CD4-positive, alpha-beta T cell (primary cell): ENCODE results near the gene NT5C1B. TPM values are rescaled to one million over a fixed set of nuclear protein-coding genes. Genes with fewer than 3 reads are reported as not detected.

Source experiments
- ATAC-seq: fragments of 200-7000 bp; cut with Tn5 transposase; one replicate; pipeline ENCODE4 v1.10.0; 2022; ENCODE audit warnings: mild to moderate bottlenecking; ENCODE audit not compliant: poor library complexity
- CTCF ChIA-PET: fragments of 350-600 bp; sonication (Branson Sonifier 250); formaldehyde crosslinking; loops from one replicate; lab custom pipeline; 2021; ENCODE audit warnings: antibody characterized with exemption, inconsistent platforms; lab: Charles Lee
- POLR2A ChIA-PET: fragments of 350-600 bp; sonication (Branson Sonifier 250); formaldehyde crosslinking; loops from one replicate; lab custom pipeline; 2021; ENCODE audit warnings: antibody characterized with exemption, inconsistent platforms; lab: Charles Lee
- DNase-seq, 14 experiments: peaks; one replicate each; pipeline ENCODE4 v3.0.0-alpha.2; 2013 to 2020; ENCODE audit warnings: mixed read lengths in 2 of 14
- H3K27ac ChIP-seq, 2 donors: one replicate each; pipeline versions ENCODE4 v1.5.1 to v1.7.0; 2013; ENCODE audit warnings: low read length in 2 of 2, low read depth in 1 of 2, mild to moderate bottlenecking in 1 of 2
- H3K27me3 ChIP-seq, 2 experiments: 1 replicate in 1 of 2; 2 replicates in 1 of 2; pipeline versions ENCODE4 v1.6.1 to v1.7.0; 2013; ENCODE audit warnings: low read length in 2 of 2, control low read depth in 1 of 2, mild to moderate bottlenecking in 1 of 2, moderate library complexity in 1 of 2; ENCODE audit not compliant: insufficient read depth in 2 of 2, control insufficient read depth in 1 of 2
- H3K36me3 ChIP-seq: one replicate; pipeline ENCODE4 v1.6.1; 2013; ENCODE audit warnings: low read length, control low read depth; ENCODE audit not compliant: insufficient read depth
- H3K4me1 ChIP-seq: one replicate; pipeline ENCODE4 v1.6.1; 2013; ENCODE audit warnings: low read length, control low read depth; ENCODE audit not compliant: insufficient read depth
- H3K4me3 ChIP-seq: one replicate; pipeline ENCODE4 v1.5.1; 2013; ENCODE audit warnings: mild to moderate bottlenecking, low read length, moderate library complexity
- H3K9me3 ChIP-seq, 2 experiments: 1 replicate in 1 of 2; 2 replicates in 1 of 2; pipeline versions ENCODE4 v1.6.1 to v1.7.0; 2013; ENCODE audit warnings: low read length in 2 of 2, mild to moderate bottlenecking in 2 of 2, control low read depth in 1 of 2, moderate library complexity in 1 of 2; ENCODE audit not compliant: control insufficient read depth in 1 of 2, insufficient read depth in 1 of 2
- H3K27ac Mint-ChIP-seq: one replicate; pipeline ENCODE4 v1.8.0; 2020; ENCODE audit warnings: mixed read lengths
- H3K27me3 Mint-ChIP-seq: one replicate; pipeline ENCODE4 v1.8.0; 2021; ENCODE audit warnings: mixed read lengths
- H3K36me3 Mint-ChIP-seq: one replicate; pipeline ENCODE4 v1.8.0; 2021; ENCODE audit warnings: low read depth, mixed read lengths
- H3K4me1 Mint-ChIP-seq: one replicate; pipeline ENCODE4 v1.8.0; 2021; ENCODE audit warnings: low read depth, mixed read lengths
- H3K4me3 Mint-ChIP-seq: one replicate; pipeline ENCODE4 v1.8.0; 2020; ENCODE audit warnings: mild to moderate bottlenecking, mixed read lengths
- H3K9me3 Mint-ChIP-seq: one replicate; pipeline ENCODE4 v1.8.0; 2020; ENCODE audit warnings: mixed read lengths
- intact Hi-C, 2 experiments: fragments of 100-400 bp; cut with DNase I in 1 of 2; cut with micrococcal nuclease in 1 of 2; formaldehyde crosslinking; loops; one replicate each; pipeline versions ENCODE4 v1.15.1 to v1.9.0; 2023 to 2025; cut with DNase I, micrococcal nuclease
- total RNA-seq, 174 experiments: library from RNA in 2 of 174; stranded (reverse) in 2 of 174; gene quantifications; one replicate each; pipeline ENCODE4 v1.2.3 and lab custom pipeline; 2021 to 2026
- TF ChIP-seq, protein P1 (sequence below): fragments of 200-600 bp; IDR thresholded peaks from one replicate; pipeline ENCODE4 v1.8.0; 2022; ENCODE audit warnings: antibody characterized with exemption, mild to moderate bottlenecking

Gene NT5C1B
- total RNA-seq, 2 experiments from 2014 or later, result not detected

DNA sequence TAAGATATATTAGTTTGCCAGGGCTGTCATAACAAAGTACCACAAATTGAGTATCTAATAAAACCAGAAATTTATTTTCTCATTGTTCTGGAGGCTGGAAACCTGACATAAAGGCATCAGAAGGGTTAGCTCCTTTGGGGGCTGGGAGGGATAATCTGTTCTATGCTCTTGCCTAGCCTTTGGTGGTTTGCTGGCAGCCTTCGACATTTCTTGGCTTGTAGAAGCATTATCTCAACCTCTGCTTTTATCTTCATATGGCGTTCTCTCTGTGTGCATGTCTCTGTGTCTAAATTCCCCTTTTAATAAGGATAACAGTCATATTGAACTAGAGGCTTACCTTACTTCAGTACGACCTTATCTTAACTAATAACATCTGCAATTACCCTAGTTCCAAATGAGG lies 22.8 kb upstream of the NT5C1B start:
- CTCF ChIA-PET, result no interaction called here
- TF ChIP-seq, protein P1, sequence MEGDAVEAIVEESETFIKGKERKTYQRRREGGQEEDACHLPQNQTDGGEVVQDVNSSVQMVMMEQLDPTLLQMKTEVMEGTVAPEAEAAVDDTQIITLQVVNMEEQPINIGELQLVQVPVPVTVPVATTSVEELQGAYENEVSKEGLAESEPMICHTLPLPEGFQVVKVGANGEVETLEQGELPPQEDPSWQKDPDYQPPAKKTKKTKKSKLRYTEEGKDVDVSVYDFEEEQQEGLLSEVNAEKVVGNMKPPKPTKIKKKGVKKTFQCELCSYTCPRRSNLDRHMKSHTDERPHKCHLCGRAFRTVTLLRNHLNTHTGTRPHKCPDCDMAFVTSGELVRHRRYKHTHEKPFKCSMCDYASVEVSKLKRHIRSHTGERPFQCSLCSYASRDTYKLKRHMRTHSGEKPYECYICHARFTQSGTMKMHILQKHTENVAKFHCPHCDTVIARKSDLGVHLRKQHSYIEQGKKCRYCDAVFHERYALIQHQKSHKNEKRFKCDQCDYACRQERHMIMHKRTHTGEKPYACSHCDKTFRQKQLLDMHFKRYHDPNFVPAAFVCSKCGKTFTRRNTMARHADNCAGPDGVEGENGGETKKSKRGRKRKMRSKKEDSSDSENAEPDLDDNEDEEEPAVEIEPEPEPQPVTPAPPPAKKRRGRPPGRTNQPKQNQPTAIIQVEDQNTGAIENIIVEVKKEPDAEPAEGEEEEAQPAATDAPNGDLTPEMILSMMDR, result no peak
- Histone ChIP-seq H3K36me3 (no peaks in the 10 kb centered on the region), H3K4me1 (no peaks in the 10 kb centered on the region), H3K27ac (no peak overlapping the region), H3K9me3 (no peaks in the 10 kb centered on the region), H3K4me3 (no peak overlapping the region), H3K27me3 (no peaks in the 10 kb centered on the region)
- POLR2A ChIA-PET, result no interaction called here
- ATAC-seq, result no peak
- intact Hi-C loops, result no loop called here
- Mint-ChIP-seq H3K36me3 (peaks cover 6% of the 10 kb centered on the region), H3K9me3 (no peaks in the 10 kb centered on the region), H3K27me3 (no peaks in the 10 kb centered on the region), H3K4me3 (no peak overlapping the region), H3K27ac (no peak overlapping the region), H3K4me1 (no peaks in the 10 kb centered on the region)
- no peak for DNase-seq

DNA sequence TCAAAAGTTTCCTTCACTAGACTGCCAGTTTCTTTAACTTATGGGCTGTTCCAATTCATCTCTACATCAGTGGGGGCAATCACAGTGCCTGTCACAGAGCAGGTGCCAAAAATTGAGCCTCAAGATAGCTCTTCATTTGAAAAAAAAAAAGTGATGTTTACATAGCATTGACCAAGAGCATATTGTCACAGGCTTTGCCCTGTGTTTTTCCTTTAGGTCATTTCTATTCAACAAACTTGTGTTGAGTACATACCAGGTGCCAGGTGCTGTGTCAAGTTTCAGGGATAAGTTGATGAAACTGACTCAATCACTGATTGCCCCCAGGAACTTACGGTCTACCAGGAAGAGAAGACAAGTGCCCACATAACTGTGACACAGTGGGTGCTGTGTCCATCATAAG lies 22.2 kb upstream of the NT5C1B start:
- peaks cover 6% of the 10 kb centered on the region for H3K36me3 Mint-ChIP-seq
- DNase-seq, result no peak
- Histone ChIP-seq H3K4me1 (no peaks in the 10 kb centered on the region), H3K4me3 (no peak overlapping the region), H3K36me3 (no peaks in the 10 kb centered on the region), H3K27me3 (no peaks in the 10 kb centered on the region), H3K27ac (no peak overlapping the region), H3K9me3 (no peaks in the 10 kb centered on the region)
- H3K27me3 Mint-ChIP-seq, result no peaks in the 10 kb centered on the region
- no peak for ATAC-seq
- H3K4me1 Mint-ChIP-seq, result no peaks in the 10 kb centered on the region
- H3K4me3 Mint-ChIP-seq, result no peak overlapping the region
- H3K9me3 Mint-ChIP-seq, result no peaks in the 10 kb centered on the region
- TF ChIP-seq, protein P1, result no peak
- intact Hi-C loops, result no loop called here
- H3K27ac Mint-ChIP-seq, result no peak overlapping the region
- POLR2A ChIA-PET, result no interaction called here
- CTCF ChIA-PET, result no interaction called here

DNA sequence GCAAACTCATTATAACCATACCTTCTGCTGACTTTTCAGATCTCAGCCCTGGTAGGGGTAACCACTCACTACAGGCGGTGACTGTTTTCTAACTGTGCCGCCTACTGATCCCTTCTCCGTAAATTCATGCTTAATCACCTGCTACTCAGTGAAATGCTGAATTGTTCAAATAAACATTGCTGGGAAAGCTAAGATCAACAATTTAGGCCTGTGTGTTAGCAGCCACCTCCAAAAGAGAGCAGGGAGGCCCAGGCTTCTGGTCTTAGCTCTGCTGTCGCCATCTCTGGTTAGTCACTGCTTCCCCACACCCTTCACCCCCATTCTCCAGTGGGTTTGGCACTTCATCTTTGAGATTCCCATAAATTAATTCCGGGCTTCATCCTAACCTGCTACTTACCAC lies 21.8 kb upstream of the NT5C1B start:
- Histone ChIP-seq H3K27ac (no peak overlapping the region), H3K9me3 (no peaks in the 10 kb centered on the region), H3K4me1 (no peaks in the 10 kb centered on the region), H3K27me3 (no peaks in the 10 kb centered on the region), H3K4me3 (no peak overlapping the region), H3K36me3 (no peaks in the 10 kb centered on the region)
- TF ChIP-seq, protein P1, result no peak
- DNase-seq, result no peak
- intact Hi-C loops, result no loop called here
- no peak for ATAC-seq
- Mint-ChIP-seq H3K4me3 (no peak overlapping the region), H3K27me3 (no peaks in the 10 kb centered on the region), H3K9me3 (no peaks in the 10 kb centered on the region), H3K27ac (no peak overlapping the region), H3K36me3 (peaks cover 6% of the 10 kb centered on the region), H3K4me1 (no peaks in the 10 kb centered on the region)
- ChIA-PET CTCF (no interaction called here), POLR2A (no interaction called here)
